ENCODE results near the gene SLC25A12. TPM values are rescaled to one million over a fixed set of nuclear protein-coding genes. Genes with fewer than 3 reads are reported as not detected.

SLC25A12 gene
- total and polyA plus RNA-seq, 9 of the 15 experiments (the other 6 are each of a cell fraction or from before 2014, with no cell fraction given) = 13.5 to 36.5 (median 21.7) TPM

- TF ChIP-seq BMI1 (IDR thresholded peaks at IDR 0.05; ENCODE audit: low read length) = peak; percentile 76; the same call in 1 of the 2 replicates
- TF ChIP-seq ZNF584 (CRISPR knock-in tag; IDR thresholded peaks at IDR 0.05; ENCODE audit: low read depth) = no peak
- no peak for TF ChIP-seq GATAD2A (IDR thresholded peaks at IDR 0.05)
- TF ChIP-seq DIDO1 (tag; IDR thresholded peaks at IDR 0.05; ENCODE audit: low read depth) = peak; percentile 58; the same call in 1 of the 2 replicates
- TF ChIP-seq PRPF4 (IDR thresholded peaks at IDR 0.05; ENCODE audit: insufficient read depth, low read depth, low read length, poor library complexity, severe bottlenecking) = peak; percentile 59
- TF ChIP-seq HEY1 (CRISPR knock-in tag; IDR thresholded peaks at IDR 0.05; ENCODE audit: borderline replicate concordance) = no peak
- TF ChIP-seq KDM4B (IDR thresholded peaks at IDR 0.05; ENCODE audit: borderline replicate concordance in 2 of 2, low read depth in 1 of 2) = peak in 1 of 2 experiments; percentile 33; a peak in 1 of 4 replicates
- peak; percentile 99 for TF ChIP-seq GABPB1 (CRISPR knock-in tag; IDR thresholded peaks at IDR 0.05)
- no peak for TF ChIP-seq CEBPG (CRISPR knock-in tag; IDR thresholded peaks at IDR 0.05)
- TF ChIP-seq CEBPG (tag; conservative IDR thresholded peaks at IDR 0.05 in 1 of 2, IDR thresholded peaks at IDR 0.05 in 1 of 2) = no peak
- TF ChIP-seq SMARCC2 (IDR thresholded peaks at IDR 0.05; ENCODE audit: low read depth) = no peak
- peak; percentile 94; the same call in 1 of the 2 replicates for TF ChIP-seq TARDBP (IDR thresholded peaks at IDR 0.05)
- no peak for TF ChIP-seq MYBL2 (IDR thresholded peaks at IDR 0.05; ENCODE audit: low read depth)
- TF ChIP-seq MYBL2 (CRISPR knock-in tag; IDR thresholded peaks at IDR 0.05; ENCODE audit: borderline replicate concordance) = no peak
- TF ChIP-seq SIN3B (IDR thresholded peaks at IDR 0.05; ENCODE audit: low read depth) = peak; percentile 91
- no peak for TF ChIP-seq ID3 (CRISPR knock-in tag; IDR thresholded peaks at IDR 0.05)
- TF ChIP-seq ID3 (tag; IDR thresholded peaks at IDR 0.05) = peak; percentile 52
- peak; percentile 82 for TF ChIP-seq HMGXB4 (CRISPR knock-in tag; IDR thresholded peaks at IDR 0.05)
- TF ChIP-seq HBP1 (CRISPR knock-in tag; IDR thresholded peaks at IDR 0.05) = no peak
- TF ChIP-seq RNF2 (IDR thresholded peaks at IDR 0.05) = no peak
- no peak for TF ChIP-seq ZNF75A (CRISPR knock-in tag; IDR thresholded peaks at IDR 0.05)
- TF ChIP-seq NFATC3 (IDR thresholded peaks at IDR 0.05) = no peak
- TF ChIP-seq E2F4 (CRISPR knock-in tag; IDR thresholded peaks at IDR 0.05; ENCODE audit: low read depth) = 0 out of 2 replicates have a peak, but pooled peaks have one; percentile 20
- TF ChIP-seq CXXC5 (CRISPR knock-in tag; IDR thresholded peaks at IDR 0.05) = peak; percentile 86
- peak; percentile 58; the same call in 1 of the 2 replicates for TF ChIP-seq HDAC2 (IDR thresholded peaks at IDR 0.05)
These were observed 28.4 kb upstream of the SLC25A12 start, which contains the start of gene HAT1 (continued) for GRCh38 chr2:171922230-171923022.

All from K562 (cell line).